ENCODE data around the gene APOBEC3C. TPM values are rescaled to one million over a fixed set of nuclear protein-coding genes. Genes with fewer than 3 reads are reported as not detected.
A peak's percentile ranks its signal among the peaks of the same experiment; 100 is the strongest.
"Not testable (repeated sequence)": the region's sequence is repeated elsewhere in the genome, so short reads cannot be mapped to it uniquely, and the experiment has no call there.

APOBEC3C gene
- total RNA-seq, 6 experiments from 2014 or later, result 1.0 to 3.8 (median 2.1) TPM

DNA sequence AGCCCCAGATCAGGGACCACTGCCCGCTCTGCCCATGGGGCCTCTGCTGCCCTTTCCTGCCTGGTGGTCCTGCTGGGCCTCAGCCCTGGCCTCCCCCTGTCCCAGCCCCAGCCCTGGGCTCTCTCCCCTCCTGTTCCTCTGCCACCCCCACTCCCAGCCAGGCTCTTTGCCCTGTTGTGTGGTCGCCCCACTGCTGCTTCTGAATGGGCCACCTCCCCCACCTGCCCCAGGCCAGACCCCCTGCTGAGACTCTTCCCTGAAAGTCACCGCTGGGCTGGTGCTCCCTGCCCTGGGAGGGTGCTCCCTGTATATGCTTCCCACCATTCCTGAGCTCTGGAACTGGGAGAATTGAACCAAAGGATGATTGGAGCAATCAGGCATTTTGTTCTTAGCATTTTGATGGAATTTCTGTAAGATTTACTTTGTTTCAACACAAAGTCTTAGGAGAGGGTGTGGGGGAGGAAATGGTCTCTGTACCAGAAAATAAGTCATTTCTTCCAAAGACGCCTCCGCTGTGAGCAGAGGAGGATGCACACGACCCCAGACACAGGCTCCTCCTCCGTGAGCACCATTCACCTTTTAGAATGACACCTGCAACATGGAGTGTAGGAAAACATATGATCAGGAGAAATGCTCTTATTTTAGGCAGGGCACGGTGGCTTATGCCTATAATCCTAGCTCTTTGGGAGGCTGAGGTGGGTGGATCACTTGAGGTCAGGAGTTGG, 26.7 kb upstream of the APOBEC3C start:
- intact Hi-C loops (cut with DNase I), result no loop called here
- TF ChIP-seq, protein P1, sequence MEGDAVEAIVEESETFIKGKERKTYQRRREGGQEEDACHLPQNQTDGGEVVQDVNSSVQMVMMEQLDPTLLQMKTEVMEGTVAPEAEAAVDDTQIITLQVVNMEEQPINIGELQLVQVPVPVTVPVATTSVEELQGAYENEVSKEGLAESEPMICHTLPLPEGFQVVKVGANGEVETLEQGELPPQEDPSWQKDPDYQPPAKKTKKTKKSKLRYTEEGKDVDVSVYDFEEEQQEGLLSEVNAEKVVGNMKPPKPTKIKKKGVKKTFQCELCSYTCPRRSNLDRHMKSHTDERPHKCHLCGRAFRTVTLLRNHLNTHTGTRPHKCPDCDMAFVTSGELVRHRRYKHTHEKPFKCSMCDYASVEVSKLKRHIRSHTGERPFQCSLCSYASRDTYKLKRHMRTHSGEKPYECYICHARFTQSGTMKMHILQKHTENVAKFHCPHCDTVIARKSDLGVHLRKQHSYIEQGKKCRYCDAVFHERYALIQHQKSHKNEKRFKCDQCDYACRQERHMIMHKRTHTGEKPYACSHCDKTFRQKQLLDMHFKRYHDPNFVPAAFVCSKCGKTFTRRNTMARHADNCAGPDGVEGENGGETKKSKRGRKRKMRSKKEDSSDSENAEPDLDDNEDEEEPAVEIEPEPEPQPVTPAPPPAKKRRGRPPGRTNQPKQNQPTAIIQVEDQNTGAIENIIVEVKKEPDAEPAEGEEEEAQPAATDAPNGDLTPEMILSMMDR (IDR thresholded peaks at IDR 0.05), result no peak
- TF ChIP-seq POLR2A (IDR thresholded peaks at IDR 0.05), result no peak
- DNase-seq (peak in 1 of 3 donors; percentile 34), ATAC-seq (no peak)
- H3K9me3 ChIP-seq, result no peaks in the 10 kb centered on the region
- H3K4me1 ChIP-seq, result no peaks in the 10 kb centered on the region
- no peaks in the 10 kb centered on the region for H3K27me3 ChIP-seq
- no peaks in the 10 kb centered on the region for H3K36me3 ChIP-seq
- no peak overlapping the region for H3K27ac ChIP-seq
- no peak overlapping the region for H3K4me3 ChIP-seq
- 74% methylated on average over 6 of the region's 8 CpGs for WGBS (ENCODE audit: insufficient coverage, low coverage, low lambda C conversion rate, missing lambda C conversion rate)

DNA sequence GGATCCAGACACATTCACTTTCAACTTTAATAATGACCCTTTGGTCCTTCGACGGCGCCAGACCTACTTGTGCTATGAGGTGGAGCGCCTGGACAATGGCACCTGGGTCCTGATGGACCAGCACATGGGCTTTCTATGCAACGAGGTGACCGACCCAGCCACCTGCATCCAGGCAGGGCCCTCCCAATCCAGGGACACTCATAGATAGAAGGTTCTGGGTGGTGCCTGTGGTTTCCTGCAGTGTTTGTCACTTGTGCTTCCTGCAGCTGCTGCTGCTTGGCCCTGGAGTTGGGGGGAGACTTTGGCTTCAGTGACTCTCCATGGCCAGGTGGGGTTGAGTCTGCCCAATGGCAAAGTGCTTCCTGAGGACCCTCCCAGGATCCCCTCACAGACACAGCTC, 24.6 kb upstream of the APOBEC3C start:
- ATAC-seq, result no peak
- WGBS (ENCODE audit: insufficient coverage, low coverage, low lambda C conversion rate, missing lambda C conversion rate), result no CpG with 5 or more reads among the region's 6 CpGs
- intact Hi-C loops (cut with DNase I), result no loop called here

DNA sequence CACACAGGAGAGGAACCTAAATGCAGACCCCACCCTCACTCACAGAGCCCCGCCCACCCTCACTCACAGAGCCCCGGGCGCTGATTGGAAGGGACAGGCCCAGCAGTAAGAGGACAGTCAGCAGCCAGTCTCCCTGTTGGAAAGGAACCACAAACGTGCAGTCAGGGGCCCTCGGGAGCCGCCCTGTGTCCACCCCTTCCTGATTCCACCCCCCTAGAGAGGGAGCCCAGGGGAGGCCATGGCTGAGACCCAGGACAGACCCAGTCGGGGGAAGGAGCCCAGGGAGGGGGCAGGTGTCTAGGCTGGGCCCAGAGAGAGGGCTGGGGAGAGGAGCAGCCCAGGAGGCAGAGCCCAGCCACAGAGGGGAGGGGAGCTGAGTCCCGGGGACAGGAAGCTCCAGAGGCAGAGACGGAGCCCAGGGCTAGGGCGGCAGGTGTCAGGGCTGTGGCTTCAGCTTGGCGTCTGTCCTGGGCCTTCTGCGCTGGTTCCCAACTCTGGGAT, 21.1 kb upstream of the APOBEC3C start:
- no CpG with 5 or more reads among the region's 12 CpGs for WGBS (ENCODE audit: insufficient coverage, low coverage, low lambda C conversion rate, missing lambda C conversion rate)
- not testable (repeated sequence) for H3K27ac ChIP-seq

More for the DNA sequence above, 24.6 kb upstream of the APOBEC3C start:
- DNase-seq, result no peak
- Histone ChIP-seq H3K4me3 (no peak overlapping the region), H3K9me3 (no peaks in the 10 kb centered on the region), H3K27me3 (no peaks in the 10 kb centered on the region), H3K36me3 (no peaks in the 10 kb centered on the region), H3K4me1 (no peaks in the 10 kb centered on the region), H3K27ac (no peak overlapping the region)
- no peak for TF ChIP-seq POLR2A (IDR thresholded peaks at IDR 0.05)
- TF ChIP-seq, protein P1 (IDR thresholded peaks at IDR 0.05), result no peak

DNA sequence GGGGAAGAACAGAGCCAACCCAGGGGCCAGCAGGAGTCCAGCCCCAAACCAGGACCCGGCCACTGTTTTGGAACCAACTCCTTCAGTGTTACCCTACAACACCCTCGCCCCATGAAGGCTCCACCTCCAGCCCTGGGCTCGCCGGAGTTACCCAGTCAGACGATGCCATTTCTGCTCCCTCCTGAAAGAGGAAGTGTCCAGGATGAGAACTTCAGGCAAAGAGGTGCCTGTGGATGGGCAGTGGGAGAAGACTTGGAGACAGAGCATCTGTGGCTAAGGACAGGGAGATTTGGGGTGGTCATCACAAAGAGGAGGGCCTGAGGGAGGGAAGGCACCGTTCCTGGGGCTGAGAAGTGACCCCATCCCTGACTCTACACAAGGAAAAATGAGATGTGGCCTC, 18.0 kb upstream of the APOBEC3C start:
- H3K27ac ChIP-seq, result no peak overlapping the region
- TF ChIP-seq, protein P1 (IDR thresholded peaks at IDR 0.05), result no peak
- TF ChIP-seq POLR2A (IDR thresholded peaks at IDR 0.05), result no peak
- WGBS (ENCODE audit: insufficient coverage, low coverage, low lambda C conversion rate, missing lambda C conversion rate), result 46% methylated on average over 5 of the region's 6 CpGs
- H3K9me3 ChIP-seq, result no peaks in the 10 kb centered on the region
- H3K27me3 ChIP-seq, result no peaks in the 10 kb centered on the region
- H3K4me1 ChIP-seq, result no peaks in the 10 kb centered on the region
- no peak overlapping the region for H3K4me3 ChIP-seq
- intact Hi-C loops (cut with DNase I), result no loop called here
- ATAC-seq (no peak), DNase-seq (no peak)
- H3K36me3 ChIP-seq, result no peaks in the 10 kb centered on the region

More for the DNA sequence above, 21.1 kb upstream of the APOBEC3C start:
- peak in 2 of 4 donors; percentile 26 to 41 for ATAC-seq
- DNase-seq; H3K4me1 ChIP-seq; H3K4me3 ChIP-seq; H3K36me3 ChIP-seq; H3K9me3 ChIP-seq; intact Hi-C loops (cut with DNase I); H3K27me3 ChIP-seq: not testable (repeated sequence)

DNA sequence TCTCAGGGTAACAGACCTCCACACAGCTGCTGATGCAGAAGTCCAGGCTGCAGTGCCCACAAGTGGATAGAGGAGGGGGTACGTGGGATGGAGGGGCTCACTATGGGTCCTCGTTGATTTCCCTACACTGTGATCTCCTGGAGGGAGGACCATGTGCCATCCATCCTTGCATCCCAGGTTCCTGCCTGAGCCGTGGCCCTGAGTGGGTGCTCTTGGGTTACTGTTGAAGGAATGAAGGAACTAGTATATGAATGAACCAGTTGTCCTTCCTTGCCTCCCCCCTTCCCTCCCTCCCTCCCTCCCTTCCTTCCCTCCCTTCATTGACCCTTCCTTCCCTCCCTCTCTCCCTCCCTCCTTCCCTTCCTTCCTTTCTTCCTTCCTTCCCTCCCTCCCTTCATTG, 16.5 kb upstream of the APOBEC3C start:
- DNase-seq (no peak), ATAC-seq (no peak)
- Histone ChIP-seq H3K27ac (no peak overlapping the region), H3K36me3 (no peaks in the 10 kb centered on the region), H3K4me1 (no peaks in the 10 kb centered on the region), H3K4me3 (no peak overlapping the region), H3K27me3 (no peaks in the 10 kb centered on the region), H3K9me3 (no peaks in the 10 kb centered on the region)
- WGBS (ENCODE audit: insufficient coverage, low coverage, low lambda C conversion rate, missing lambda C conversion rate), result 66% methylated on average over 3 of the region's 3 CpGs
- TF ChIP-seq, protein P1 (IDR thresholded peaks at IDR 0.05), result no peak
- no peak for TF ChIP-seq POLR2A (IDR thresholded peaks at IDR 0.05)
- intact Hi-C loops (cut with DNase I), result no loop called here
